GM12878 (cell line): Measurements from ENCODE around the gene RELT. TPM values are rescaled to one million over a fixed set of nuclear protein-coding genes. Genes with fewer than 3 reads are reported as not detected.

ENCODE experiments used
- ATAC-seq: fragments of 200-7000 bp; cut with Tn5 transposase; 3 replicates; pipeline ENCODE4 v1.9.1; 2020; ENCODE audit warnings: mild to moderate bottlenecking, moderate library complexity
- BruUV-seq: library from RNA; stranded (reverse); fragments of 400-500 nt; replicated peaks from 2 replicates; lab custom pipeline; 2021; lab: Mats Ljungman, UMichigan
- CTCF ChIA-PET: fragments of 300-600 bp; sonication (Branson Sonifier 250); formaldehyde crosslinking; extraction: SDS; loops from one replicate; lab custom pipeline; 2021; ENCODE audit warnings: inconsistent platforms; lab: Yijun Ruan, JAX
- POLR2A ChIA-PET: fragments of 350-600 bp; formaldehyde crosslinking; extraction: SDS; loops from one replicate; lab custom pipeline; 2021; ENCODE audit warnings: inconsistent platforms; lab: Charles Lee
- RAD21 ChIA-PET: fragments of 300-600 bp; sonication (Branson Sonifier 250); formaldehyde crosslinking; loops from one replicate; lab custom pipeline; 2023; ENCODE audit warnings: antibody characterized with exemption; ENCODE audit not compliant: unreplicated experiment; lab: Charles Lee
- SMC1A ChIA-PET: fragments of 300-600 bp; sonication (Branson Sonifier 250); formaldehyde crosslinking; loops from one replicate; lab custom pipeline; 2023; ENCODE audit not compliant: unreplicated experiment, uncharacterized antibody; lab: Charles Lee
- DNase-seq: peaks from one replicate; pipeline ENCODE4 v3.0.0-alpha.2; 2011; ENCODE audit warnings: low read depth, low spot score
- FAIRE-seq: peaks from 3 replicates; lab custom pipeline; 2011; peaks lifted over from hg19 to GRCh38; lab: Jason Lieb, UNC
- H2AFZ ChIP-seq: 2 replicates; pipeline ENCODE4 v1.6.0; 2011; ENCODE audit warnings: low read depth, low read length, control low read depth; ENCODE audit not compliant: control insufficient read depth
- H3K27ac ChIP-seq: 2 replicates; pipeline ENCODE4 v1.5.1; 2011; ENCODE audit warnings: control low read depth; ENCODE audit not compliant: control insufficient read depth, insufficient read depth
- H3K27me3 ChIP-seq, 2 experiments: replicated peaks in 1 of 2; 2 replicates each; pipeline versions ENCODE4 v1.6.0 to v1.6.1; 2011; ENCODE audit warnings: low read length in 1 of 2; ENCODE audit not compliant: control insufficient read depth in 2 of 2, insufficient read depth in 2 of 2
- H3K36me3 ChIP-seq, 2 experiments: 2 replicates each; pipeline ENCODE4 v1.5.1; 2011; ENCODE audit warnings: low read length in 1 of 2; ENCODE audit not compliant: control insufficient read depth in 2 of 2, insufficient read depth in 2 of 2
- H3K4me1 ChIP-seq: 2 replicates; pipeline ENCODE4 v1.6.1; 2011; ENCODE audit warnings: mild to moderate bottlenecking, low read length, moderate library complexity, mixed read lengths; ENCODE audit not compliant: control insufficient read depth, insufficient read depth
- H3K4me2 ChIP-seq: 2 replicates; pipeline ENCODE4 v1.6.0; 2011; ENCODE audit warnings: control low read depth; ENCODE audit not compliant: control insufficient read depth, insufficient read depth
- H3K4me3 ChIP-seq: fragments of 200-600 bp; sonication (generic); 2 replicates; pipeline ENCODE4 v1.5.1; 2016
- H3K79me2 ChIP-seq: 2 replicates; pipeline ENCODE4 v1.6.0; 2011; ENCODE audit warnings: low read length; ENCODE audit not compliant: control insufficient read depth, insufficient read depth
- H3K9ac ChIP-seq: 2 replicates; pipeline ENCODE4 v1.8.0; 2011; ENCODE audit warnings: low read length, control low read depth, mixed read lengths; ENCODE audit not compliant: control insufficient read depth, insufficient read depth
- H3K9me3 ChIP-seq: replicated peaks from 3 replicates; pipeline ENCODE4 v1.5.1; 2011; ENCODE audit warnings: mild to moderate bottlenecking, low read length; ENCODE audit not compliant: control insufficient read depth, insufficient read depth
- H4K20me1 ChIP-seq: 2 replicates; pipeline ENCODE4 v1.6.0; 2011; ENCODE audit not compliant: control insufficient read depth, insufficient read depth
- BACH1 ChIP-seq: fragments of 450-650 bp; IDR thresholded peaks from 2 replicates; pipeline ENCODE4 v1.6.1; 2017; ENCODE audit warnings: mild to moderate bottlenecking, borderline replicate concordance
- CREM ChIP-seq: IDR thresholded peaks from 2 replicates; pipeline ENCODE4 v1.6.1; 2014; ENCODE audit warnings: antibody characterized with exemption, low read depth
- JUNB ChIP-seq: IDR thresholded peaks from 2 replicates; pipeline ENCODE4 v1.6.1; 2016; ENCODE audit warnings: antibody characterized with exemption, mild to moderate bottlenecking
- KAT2A ChIP-seq: conservative IDR thresholded peaks from 2 replicates; pipeline ENCODE4 v1.6.1; 2011; ENCODE audit warnings: low read depth, low read length; ENCODE audit not compliant: control insufficient read depth
- LARP7 ChIP-seq: fragments of 450-650 bp; IDR thresholded peaks from 2 replicates; pipeline ENCODE4 v1.6.1; 2017; ENCODE audit warnings: mild to moderate bottlenecking
- MEF2A ChIP-seq: IDR thresholded peaks from 2 replicates; pipeline ENCODE4 v1.6.1; 2011; ENCODE audit warnings: low read depth, mild to moderate bottlenecking, low read length, moderate library complexity; ENCODE audit not compliant: insufficient read depth
- PAX8 ChIP-seq: fragments of 450-650 bp; IDR thresholded peaks from 2 replicates; pipeline ENCODE4 v1.6.1; 2017; ENCODE audit warnings: mild to moderate bottlenecking, moderate library complexity
- RAD21 ChIP-seq: IDR thresholded peaks from 2 replicates; pipeline ENCODE4 v1.6.1; 2011; ENCODE audit warnings: mild to moderate bottlenecking, low read depth, low read length, moderate library complexity; ENCODE audit not compliant: insufficient read depth
- SMARCA5 ChIP-seq: fragments of 450-650 bp; IDR thresholded peaks from 2 replicates; pipeline ENCODE4 v1.6.1; 2017; ENCODE audit warnings: mild to moderate bottlenecking
- SUPT20H ChIP-seq: IDR thresholded peaks from 2 replicates; pipeline ENCODE4 v1.6.1; 2011; ENCODE audit warnings: low read depth, mild to moderate bottlenecking, low read length, moderate library complexity, borderline replicate concordance; ENCODE audit not compliant: control insufficient read depth
- TBL1XR1 ChIP-seq: IDR thresholded peaks from 2 replicates; pipeline ENCODE4 v1.6.1; 2012; ENCODE audit warnings: low read depth, low read length, improper control_type of control experiment
- TCF12 ChIP-seq: IDR thresholded peaks from 2 replicates; pipeline ENCODE4 v1.6.1; 2011; ENCODE audit warnings: low read depth, mild to moderate bottlenecking, low read length
- TCF7 ChIP-seq: IDR thresholded peaks from 2 replicates; pipeline ENCODE4 v1.6.1; 2014; ENCODE audit warnings: antibody characterized with exemption, borderline replicate concordance
- ZNF217 ChIP-seq: fragments of 450-650 bp; IDR thresholded peaks from 2 replicates; pipeline ENCODE4 v1.6.1; 2017; ENCODE audit warnings: antibody characterized with exemption, mild to moderate bottlenecking
- ZNF384 ChIP-seq: IDR thresholded peaks from 2 replicates; pipeline ENCODE4 v1.6.1; 2012; ENCODE audit warnings: low read depth, mild to moderate bottlenecking, low read length, improper control_type of control experiment, borderline replicate concordance
- WGBS: methylation state at CpG from one replicate; pipeline ENCODE4 v1.1.6; 2016; ENCODE audit warnings: low lambda C conversion rate; ENCODE audit not compliant: insufficient replicate concordance, insufficient coverage; ENCODE audit errors: missing lambda C conversion rate; 5-methylcytosine and 5-hydroxymethylcytosine counted together
- in situ Hi-C: fragments of 300-500 bp; cut with MboI; formaldehyde crosslinking; loops from 9 replicates; pipeline ENCODE4 v1.14.3; 2018; ENCODE audit warnings: mixed read lengths
- intact Hi-C: fragments of 100-400 bp; cut with micrococcal nuclease; formaldehyde crosslinking; loops from one replicate; pipeline ENCODE4 v1.14.2; 2022; ENCODE audit not compliant: unreplicated experiment
- polyA plus RNA-seq, 11 experiments: library from polyadenylated mRNA; depleted of rRNA in 4 of 11; unstranded in 6 of 11; stranded (reverse) in 5 of 11; fragments of >200 nt; fragmentation: Nextera tagmentation in 4 of 11; fragmentation: Illumina TruSeq in 1 of 11; extraction: Ambion mirVana in 4 of 11; extraction: Trizol in 1 of 11; gene quantifications; 1 replicate in 1 of 11; 2 replicates in 10 of 11; pipeline versions ENCODE4 v1.2.1 to v1.2.3, GENCODE V29; 2011 to 2016; ENCODE audit warnings: inconsistent platforms in 2 of 11, missing spikeins in 2 of 11, low read depth in 1 of 11
- total RNA-seq, 4 experiments: library from RNA; depleted of rRNA in 3 of 4; stranded (reverse); fragments of >200 nt in 3 of 4; fragmentation: Illumina TruSeq in 1 of 4; extraction: Trizol in 1 of 4; gene quantifications; 2 replicates each; pipeline versions ENCODE4 v1.2.1 to v1.2.3, GENCODE V29; 2013 to 2021
- TF ChIP-seq, protein P1 (sequence below): fragments of 450-650 bp; IDR thresholded peaks from 2 replicates; pipeline ENCODE4 v1.6.1; 2017; ENCODE audit warnings: borderline replicate concordance

Gene RELT
- total and polyA plus RNA-seq, 10 of the 15 experiments (the other 5 are each of a cell fraction or from before 2014, with no cell fraction given): 1.2 to 28.5 (median 10.8) TPM

- H3K27ac ChIP-seq: no peak overlapping the region
These were observed 29.9 kb downstream of the RELT start for GRCh38 chr11:73406131-73406530.

DNA sequence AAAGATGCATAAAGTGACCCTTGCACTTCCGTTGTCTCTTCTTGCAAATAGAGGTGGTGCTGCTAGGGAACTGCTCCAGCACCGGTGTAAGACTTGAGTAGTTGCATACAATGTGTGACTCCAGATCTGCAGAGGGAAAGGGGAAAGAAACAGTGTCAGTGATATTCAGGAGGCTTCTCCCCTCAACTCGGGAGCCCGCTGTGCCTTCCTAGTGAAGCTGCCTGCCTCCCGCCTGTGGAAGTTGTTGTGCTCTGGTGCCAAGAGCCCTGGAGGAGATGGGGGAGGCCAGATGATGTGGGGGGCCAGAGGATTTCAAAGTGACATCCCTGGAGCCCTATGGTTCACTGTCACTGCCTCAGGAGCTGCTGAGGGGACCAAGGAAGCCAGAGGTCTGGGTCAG is 30.4 kb downstream of the RELT start:
- H3K27ac ChIP-seq: no peak overlapping the region
- H3K9ac ChIP-seq: no peak overlapping the region
- ChIA-PET CTCF (interaction anchor here (0.6 to 2.9 kb wide), 7 partner anchors 9 to 254 kb away, joined by 3 to 25 read pairs (median 5); no protein-coding TSS in a partner anchor), POLR2A (no interaction called here), RAD21 (interaction anchor here (1.0 to 1.4 kb wide), 4 partner anchors 43 to 279 kb away, joined by 3 to 7 read pairs (median 3); no protein-coding TSS in a partner anchor), SMC1A (interaction anchor here (0.6 to 2.0 kb wide), 5 partner anchors 9 to 219 kb away, joined by 3 to 7 read pairs (median 5); no protein-coding TSS in a partner anchor)
- H3K9me3 ChIP-seq: no peaks in the 10 kb centered on the region
- ATAC-seq: no peak
- FAIRE-seq: no peak
- no peak overlapping the region for H2AFZ ChIP-seq
- H3K4me2 ChIP-seq: no peak overlapping the region
- WGBS: 91% methylated on average over 5 of the region's 5 CpGs
- H3K79me2 ChIP-seq: no peaks in the 10 kb centered on the region
- intact Hi-C loops: no loop called here
- no peaks in the 10 kb centered on the region for H3K4me1 ChIP-seq
- no peaks in the 10 kb centered on the region for H4K20me1 ChIP-seq
- BruUV-seq: no TSS peak
- TF ChIP-seq TCF12: no peak
- TF ChIP-seq, protein P1, sequence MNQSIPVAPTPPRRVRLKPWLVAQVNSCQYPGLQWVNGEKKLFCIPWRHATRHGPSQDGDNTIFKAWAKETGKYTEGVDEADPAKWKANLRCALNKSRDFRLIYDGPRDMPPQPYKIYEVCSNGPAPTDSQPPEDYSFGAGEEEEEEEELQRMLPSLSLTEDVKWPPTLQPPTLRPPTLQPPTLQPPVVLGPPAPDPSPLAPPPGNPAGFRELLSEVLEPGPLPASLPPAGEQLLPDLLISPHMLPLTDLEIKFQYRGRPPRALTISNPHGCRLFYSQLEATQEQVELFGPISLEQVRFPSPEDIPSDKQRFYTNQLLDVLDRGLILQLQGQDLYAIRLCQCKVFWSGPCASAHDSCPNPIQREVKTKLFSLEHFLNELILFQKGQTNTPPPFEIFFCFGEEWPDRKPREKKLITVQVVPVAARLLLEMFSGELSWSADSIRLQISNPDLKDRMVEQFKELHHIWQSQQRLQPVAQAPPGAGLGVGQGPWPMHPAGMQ: no peak
- no peak for TF ChIP-seq PAX8
- no peak for TF ChIP-seq JUNB
- TF ChIP-seq CREM: no peak
- no peak for TF ChIP-seq LARP7
- no peak for TF ChIP-seq BACH1
- TF ChIP-seq SUPT20H: no peak
- no peak for TF ChIP-seq ZNF384
- no peak for TF ChIP-seq RAD21
- TF ChIP-seq ZNF217: no peak
- TF ChIP-seq, all 136 proteins: peak for 0
- in situ Hi-C loops: no loop called here
- no peaks in the 10 kb centered on the region for H3K27me3 ChIP-seq
- no peak for DNase-seq
- H3K4me3 ChIP-seq: no peak overlapping the region
- peaks cover 9 to 21% of the 10 kb centered on the region in 2 experiments for H3K36me3 ChIP-seq

More at GRCh38 chr11:73406131-73406530, 29.9 kb downstream of the RELT start:
- in situ Hi-C loops: no loop called here
- TF ChIP-seq SMARCA5 (no peak), MEF2A (no peak), KAT2A (no peak), TBL1XR1 (no peak), TCF7 (no peak)
- H3K9ac ChIP-seq: no peak overlapping the region
- no peaks in the 10 kb centered on the region for H3K79me2 ChIP-seq
- DNase-seq (no peak), FAIRE-seq (no peak), ATAC-seq (no peak)
- H3K27me3 ChIP-seq: no peaks in the 10 kb centered on the region
- no peaks in the 10 kb centered on the region for H3K4me1 ChIP-seq
- ChIA-PET SMC1A (interaction anchor here (1.1 to 2.0 kb wide), 2 partner anchors 9 to 74 kb away, joined by 3 to 7 read pairs; no protein-coding TSS in a partner anchor), POLR2A (no interaction called here), RAD21 (interaction anchor here (1.4 kb wide), 1 partner anchor 164 kb away, joined by 3 read pairs; no protein-coding TSS in a partner anchor), CTCF (interaction anchor here (1.1 to 2.9 kb wide), 3 partner anchors 9 to 255 kb away, joined by 3 to 25 read pairs (median 5); no protein-coding TSS in a partner anchor)
- H4K20me1 ChIP-seq: no peaks in the 10 kb centered on the region
- H3K9me3 ChIP-seq: no peaks in the 10 kb centered on the region
- BruUV-seq: no TSS peak
- 83% methylated on average over 1 of the region's 1 CpG for WGBS
- no peak overlapping the region for H3K4me3 ChIP-seq
- H3K4me2 ChIP-seq: no peak overlapping the region
- H3K36me3 ChIP-seq: peaks cover 9 to 21% of the 10 kb centered on the region in 2 experiments
- intact Hi-C loops: no loop called here
- no peak overlapping the region for H2AFZ ChIP-seq
